DND-41 (cell line): ENCODE data around the gene EIF4H.

Experiments used
- ATAC-seq: fragments of 200-7000 bp; cut with Tn5 transposase; 3 replicates; pipeline ENCODE4 v1.9.1; 2021; ENCODE audit warnings: low read depth; ENCODE audit not compliant: insufficient read depth
- DNase-seq: peaks from one replicate; pipeline ENCODE4 v3.0.0-alpha.2; 2020
- H2AFZ ChIP-seq: 2 replicates; pipeline ENCODE4 v1.6.0; 2012; ENCODE audit warnings: low read depth, low read length
- H3K27ac ChIP-seq: 2 replicates; pipeline ENCODE4 v1.5.1; 2012; ENCODE audit warnings: low read length, inconsistent platforms
- H3K27me3 ChIP-seq: fragments of 200-600 bp; sonication (generic); 2 replicates; pipeline ENCODE4 v1.6.0; 2012; ENCODE audit warnings: low read length, mild to moderate bottlenecking, inconsistent platforms; ENCODE audit not compliant: insufficient read depth, poor library complexity
- H3K36me3 ChIP-seq: 2 replicates; pipeline ENCODE4 v1.5.1; 2012; ENCODE audit warnings: low read length, inconsistent platforms; ENCODE audit not compliant: insufficient read depth
- H3K4me1 ChIP-seq: 2 replicates; pipeline ENCODE4 v1.5.1; 2012; ENCODE audit warnings: mild to moderate bottlenecking, low read length; ENCODE audit not compliant: insufficient read depth
- H3K4me2 ChIP-seq: 2 replicates; pipeline ENCODE4 v1.6.0; 2012; ENCODE audit warnings: mild to moderate bottlenecking, moderate library complexity, low read length, inconsistent platforms; ENCODE audit not compliant: insufficient read depth
- H3K4me3 ChIP-seq, 2 experiments: fragments of 200-600 bp in 1 of 2; shearing (Covaris generic) in 1 of 2; 2 replicates each; pipeline ENCODE4 v1.5.1; 2012 to 2016; ENCODE audit warnings: inconsistent platforms in 2 of 2, low read length in 2 of 2, mild to moderate bottlenecking in 2 of 2, low read depth in 1 of 2, moderate library complexity in 1 of 2
- H3K79me2 ChIP-seq: 2 replicates; pipeline ENCODE4 v1.6.0; 2012; ENCODE audit warnings: low read length, inconsistent platforms; ENCODE audit not compliant: insufficient read depth
- H3K9ac ChIP-seq: 2 replicates; pipeline ENCODE4 v1.6.0; 2012; ENCODE audit warnings: low read depth, mild to moderate bottlenecking, inconsistent platforms, low read length, moderate library complexity
- H3K9me3 ChIP-seq: 2 replicates; pipeline ENCODE4 v1.5.1; 2012; ENCODE audit warnings: low read length, moderate library complexity, mild to moderate bottlenecking, inconsistent platforms; ENCODE audit not compliant: insufficient read depth, severe bottlenecking
- H4K20me1 ChIP-seq: 2 replicates; pipeline ENCODE4 v1.6.0; 2012; ENCODE audit warnings: low read length; ENCODE audit not compliant: insufficient read depth
- EZH2 ChIP-seq: IDR thresholded peaks from 3 replicates; pipeline ENCODE4 v1.6.1; 2012; ENCODE audit warnings: borderline replicate concordance, low read depth, mild to moderate bottlenecking, moderate library complexity, low read length, inconsistent platforms; ENCODE audit not compliant: severe bottlenecking
- TF ChIP-seq, protein P1 (sequence below): IDR thresholded peaks from 2 replicates; pipeline ENCODE4 v1.5.1; 2012; ENCODE audit warnings: borderline replicate concordance, low read length, moderate library complexity, mild to moderate bottlenecking; ENCODE audit not compliant: poor library complexity, severe bottlenecking; ENCODE audit errors: extremely low read depth

The EIF4H gene

GRCh38 chr7:74182453-74183090 lies 8.4 kb downstream of the EIF4H start:
- no peak overlapping the region for H3K9ac ChIP-seq
- peaks cover 90% of the 10 kb centered on the region for H3K36me3 ChIP-seq
- no peaks in the 10 kb centered on the region for H3K27me3 ChIP-seq
- H4K20me1 ChIP-seq = peaks cover 99% of the 10 kb centered on the region
- no peak overlapping the region for H3K4me2 ChIP-seq
- peaks cover 100% of the 10 kb centered on the region for H3K79me2 ChIP-seq
- TF ChIP-seq, protein P1, sequence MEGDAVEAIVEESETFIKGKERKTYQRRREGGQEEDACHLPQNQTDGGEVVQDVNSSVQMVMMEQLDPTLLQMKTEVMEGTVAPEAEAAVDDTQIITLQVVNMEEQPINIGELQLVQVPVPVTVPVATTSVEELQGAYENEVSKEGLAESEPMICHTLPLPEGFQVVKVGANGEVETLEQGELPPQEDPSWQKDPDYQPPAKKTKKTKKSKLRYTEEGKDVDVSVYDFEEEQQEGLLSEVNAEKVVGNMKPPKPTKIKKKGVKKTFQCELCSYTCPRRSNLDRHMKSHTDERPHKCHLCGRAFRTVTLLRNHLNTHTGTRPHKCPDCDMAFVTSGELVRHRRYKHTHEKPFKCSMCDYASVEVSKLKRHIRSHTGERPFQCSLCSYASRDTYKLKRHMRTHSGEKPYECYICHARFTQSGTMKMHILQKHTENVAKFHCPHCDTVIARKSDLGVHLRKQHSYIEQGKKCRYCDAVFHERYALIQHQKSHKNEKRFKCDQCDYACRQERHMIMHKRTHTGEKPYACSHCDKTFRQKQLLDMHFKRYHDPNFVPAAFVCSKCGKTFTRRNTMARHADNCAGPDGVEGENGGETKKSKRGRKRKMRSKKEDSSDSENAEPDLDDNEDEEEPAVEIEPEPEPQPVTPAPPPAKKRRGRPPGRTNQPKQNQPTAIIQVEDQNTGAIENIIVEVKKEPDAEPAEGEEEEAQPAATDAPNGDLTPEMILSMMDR = no peak
- no peak for TF ChIP-seq EZH2
- no peaks in the 10 kb centered on the region for H3K9me3 ChIP-seq
- ATAC-seq (no peak), DNase-seq (no peak)
- no peak overlapping the region for H2AFZ ChIP-seq
- peaks cover 41% of the 10 kb centered on the region for H3K4me1 ChIP-seq
- no peak overlapping the region for H3K4me3 ChIP-seq
- no peak overlapping the region for H3K27ac ChIP-seq

DNA sequence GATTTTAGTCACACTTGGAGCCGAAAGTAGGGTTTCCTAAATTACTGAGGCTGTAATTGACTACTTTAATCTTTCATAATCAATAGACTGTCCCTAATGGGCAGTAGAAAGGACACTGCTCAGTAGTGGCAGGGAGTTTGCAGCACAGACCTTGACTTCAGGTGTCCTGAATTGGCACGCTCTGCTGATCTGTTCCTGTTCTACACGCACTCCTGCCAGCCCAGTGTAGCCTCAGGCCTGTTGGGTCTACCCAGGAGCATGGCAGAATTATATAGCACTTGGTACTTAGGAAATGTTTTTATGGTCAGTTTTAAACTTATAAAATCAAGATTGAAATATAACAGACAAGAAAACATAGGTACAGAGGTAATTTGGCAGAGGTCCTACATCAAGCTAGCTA lies 9.0 kb downstream of the EIF4H start:
- no peak overlapping the region for H3K4me3 ChIP-seq
- H3K9ac ChIP-seq = no peak overlapping the region
- no peaks in the 10 kb centered on the region for H3K9me3 ChIP-seq
- no peaks in the 10 kb centered on the region for H3K27me3 ChIP-seq
- H4K20me1 ChIP-seq = peaks cover 99% of the 10 kb centered on the region
- no peak for TF ChIP-seq EZH2
- TF ChIP-seq, protein P1 = no peak
- H2AFZ ChIP-seq = no peak overlapping the region
- H3K27ac ChIP-seq = no peak overlapping the region
- H3K79me2 ChIP-seq = peaks cover 100% of the 10 kb centered on the region
- no peak overlapping the region for H3K4me2 ChIP-seq
- DNase-seq (no peak), ATAC-seq (no peak)
- peaks cover 90% of the 10 kb centered on the region for H3K36me3 ChIP-seq
- peaks cover 37% of the 10 kb centered on the region for H3K4me1 ChIP-seq

- Histone ChIP-seq H3K36me3 (peaks cover 90% of the 10 kb centered on the region), H2AFZ (no peak overlapping the region), H3K4me3 (no peak overlapping the region), H3K4me1 (peaks cover 30% of the 10 kb centered on the region), H3K79me2 (peaks cover 100% of the 10 kb centered on the region), H4K20me1 (peaks cover 99% of the 10 kb centered on the region), H3K27ac (no peak overlapping the region), H3K27me3 (no peaks in the 10 kb centered on the region), H3K4me2 (no peak overlapping the region), H3K9me3 (no peaks in the 10 kb centered on the region), H3K9ac (no peak overlapping the region)
- DNase-seq = no peak
- ATAC-seq = peak; percentile 39
- TF ChIP-seq, protein P1 = peak; percentile 38
- TF ChIP-seq EZH2 = no peak
Measured at GRCh38 chr7:74183653-74184450, 9.7 kb downstream of the EIF4H start.
